ENCODE measurements around the gene CAMK2N1.
"Not testable (repeated sequence)": the region's sequence is repeated elsewhere in the genome, so short reads cannot be mapped to it uniquely, and the experiment has no call there.

Gene CAMK2N1

GRCh38 chr1:20485527-20486456, at the start of gene CAMK2N1:
Gene CAMK2N1 (minus strand): TSS chr1:20486210. CDS start chr1:20485379, 831 bp downstream.
- DNase-seq (ENCODE audit: low read depth): peak; percentile 54

- DNase-seq (ENCODE audit: low read depth): no peak
Measured at GRCh38 chr1:20534659-20535417, 48.8 kb upstream of the CAMK2N1 start.

GRCh38 chr1:20533635-20534034, 47.6 kb upstream of the CAMK2N1 start:
- no peak for DNase-seq (ENCODE audit: low read depth)

GRCh38 chr1:20530901-20531300, 44.9 kb upstream of the CAMK2N1 start:
- no peak for DNase-seq (ENCODE audit: low read depth)

- no peak for DNase-seq (ENCODE audit: low read depth)
Measured at GRCh38 chr1:20530306-20530705, 44.3 kb upstream of the CAMK2N1 start.

- DNase-seq (ENCODE audit: low read depth): no peak
Measured at GRCh38 chr1:20528221-20528620, 42.2 kb upstream of the CAMK2N1 start.

- DNase-seq (ENCODE audit: low read depth): no peak
Measured at GRCh38 chr1:20526267-20526666, 40.3 kb upstream of the CAMK2N1 start.

GRCh38 chr1:20521960-20522861, 36.2 kb upstream of the CAMK2N1 start:
- peak; percentile 11 for DNase-seq (ENCODE audit: low read depth)

- not testable (repeated sequence) for DNase-seq (ENCODE audit: low read depth)
Measured at GRCh38 chr1:20519609-20520262, 33.7 kb upstream of the CAMK2N1 start.

- DNase-seq (ENCODE audit: low read depth): no peak
Measured at GRCh38 chr1:20511518-20512428, 25.8 kb upstream of the CAMK2N1 start.

- no peak for DNase-seq (ENCODE audit: low read depth)
Measured at GRCh38 chr1:20508411-20508771, 22.4 kb upstream of the CAMK2N1 start.

GRCh38 chr1:20507564-20508410, 21.8 kb upstream of the CAMK2N1 start, which contains the start of gene MUL1:
Gene MUL1 (minus strand): TSS chr1:20508151. CDS start chr1:20508024, 127 bp downstream.
- peak; percentile 89 for DNase-seq (ENCODE audit: low read depth)

- DNase-seq (ENCODE audit: low read depth): no peak
Measured at GRCh38 chr1:20507248-20507563, 21.2 kb upstream of the CAMK2N1 start.

GRCh38 chr1:20505488-20505887, 19.5 kb upstream of the CAMK2N1 start:
- no peak for DNase-seq (ENCODE audit: low read depth)

- DNase-seq (ENCODE audit: low read depth): no peak
Measured at GRCh38 chr1:20500716-20501115, 14.7 kb upstream of the CAMK2N1 start.

- DNase-seq (ENCODE audit: low read depth): no peak
Measured at GRCh38 chr1:20499718-20500117, 13.7 kb upstream of the CAMK2N1 start.

- DNase-seq (ENCODE audit: low read depth): no peak
Measured at GRCh38 chr1:20499105-20499504, 13.1 kb upstream of the CAMK2N1 start.

GRCh38 chr1:20498116-20498515, 12.1 kb upstream of the CAMK2N1 start:
- DNase-seq (ENCODE audit: low read depth): no peak

GRCh38 chr1:20497506-20497905, 11.5 kb upstream of the CAMK2N1 start:
- no peak for DNase-seq (ENCODE audit: low read depth)
